GM21447 (cell line): ENCODE results near the gene UBE3C.
"Not testable (repeated sequence)": the region's sequence is repeated elsewhere in the genome, so short reads cannot be mapped to it uniquely, and the experiment has no call there.

ENCODE experiments used
- ATAC-seq: cut with Tn5 transposase; IDR thresholded peaks from one replicate; pipeline ENCODE4 v1.9.1; 2021; ENCODE audit not compliant: unreplicated experiment

UBE3C gene

DNA sequence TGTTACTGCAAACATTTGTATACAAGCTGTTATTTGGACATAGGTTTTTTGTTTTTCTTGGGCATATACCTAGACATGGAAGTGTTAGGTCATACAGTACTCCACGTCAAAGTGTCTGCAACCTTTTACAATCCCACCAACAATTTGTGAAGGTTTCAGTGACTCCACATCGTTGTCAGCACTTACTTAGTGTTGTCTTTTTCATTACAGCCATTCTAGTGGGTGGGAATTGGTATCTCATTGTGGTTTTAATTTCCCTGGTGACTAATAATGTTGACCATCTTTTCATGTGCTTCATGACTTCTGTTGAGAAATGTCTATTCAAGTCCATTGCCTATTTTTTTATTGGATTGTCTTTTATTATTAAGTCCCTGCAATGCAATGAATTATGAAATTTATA, 95.0 kb downstream of the UBE3C start:
- ATAC-seq: no peak

DNA sequence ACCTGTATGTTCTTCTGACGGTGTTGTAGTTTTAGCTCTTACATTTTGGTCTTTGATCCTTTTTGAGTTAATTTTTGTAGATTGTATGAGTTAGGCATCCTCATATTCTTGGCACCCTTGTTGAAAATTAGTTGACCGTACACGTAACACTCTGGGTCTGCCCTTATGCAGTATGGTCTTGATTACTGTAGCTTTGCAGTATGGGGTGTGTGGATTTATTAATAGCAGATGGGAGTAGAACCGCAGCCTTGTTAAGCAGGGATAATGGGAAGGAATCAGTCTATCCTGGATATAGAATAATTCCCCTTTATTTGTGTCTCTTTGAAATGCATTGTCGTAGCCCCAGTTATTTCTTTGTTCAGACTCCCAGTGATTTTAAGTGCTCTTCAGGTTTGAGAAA, 95.5 kb downstream of the UBE3C start:
- ATAC-seq: no peak

- ATAC-seq: no peak
Measured at GRCh38 chr7:157235357-157236333, 96.9 kb downstream of the UBE3C start.

- ATAC-seq: no peak
Measured at GRCh38 chr7:157238087-157238486, 99.4 kb downstream of the UBE3C start.

DNA sequence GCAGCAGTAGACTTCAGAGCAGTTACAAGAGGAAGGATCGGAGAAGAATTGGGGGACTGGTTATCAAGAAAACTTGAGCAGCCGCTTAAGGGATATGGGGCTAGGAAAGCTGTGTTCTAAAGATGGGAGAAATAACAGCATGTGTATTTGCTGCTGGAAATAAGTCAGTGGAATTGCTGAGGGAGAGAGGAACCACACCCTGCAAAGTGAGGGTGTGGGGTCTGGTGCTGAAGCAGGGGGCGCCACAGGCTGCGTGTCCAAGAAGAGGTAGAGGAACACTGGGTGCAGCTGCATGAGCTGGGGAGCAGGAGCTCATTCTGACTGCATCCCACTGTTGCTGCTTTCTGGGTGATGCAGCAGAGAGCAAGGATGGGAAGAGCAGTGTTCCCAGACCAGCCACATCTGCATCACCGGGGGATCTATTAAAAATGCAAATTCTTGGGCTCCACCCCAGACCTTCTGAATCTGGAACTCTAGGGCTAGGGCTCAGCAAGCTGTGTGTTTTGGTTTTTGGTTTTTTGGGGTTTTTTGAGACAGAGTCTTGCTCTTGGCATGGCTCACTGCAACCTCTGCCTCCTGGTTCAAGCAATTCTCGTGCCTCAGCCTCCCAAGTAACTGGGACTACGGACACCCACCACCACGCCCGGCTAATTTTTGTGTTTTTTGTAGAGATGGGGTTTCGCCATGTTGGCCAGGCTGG, 101.0 kb downstream of the UBE3C start:
- no peak for ATAC-seq

DNA sequence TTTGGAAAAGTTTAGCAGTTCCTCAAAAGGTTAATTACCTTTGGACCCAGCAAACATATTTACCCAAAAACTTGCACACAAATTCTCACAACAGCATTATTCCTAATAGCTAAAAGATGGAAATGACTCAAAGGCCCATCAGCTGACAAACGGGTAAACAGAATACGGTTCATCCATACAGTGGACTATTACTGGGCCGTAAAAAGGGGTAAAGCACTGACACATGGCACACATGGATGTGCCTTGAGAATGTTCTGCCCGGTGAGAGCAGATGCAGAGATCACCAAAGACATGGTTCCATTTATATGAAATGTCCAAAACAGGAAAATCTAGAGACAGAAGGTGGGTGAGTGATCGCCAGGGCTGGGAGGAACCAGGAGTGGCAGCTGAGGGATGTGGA, 102.9 kb downstream of the UBE3C start:
- ATAC-seq: no peak

DNA sequence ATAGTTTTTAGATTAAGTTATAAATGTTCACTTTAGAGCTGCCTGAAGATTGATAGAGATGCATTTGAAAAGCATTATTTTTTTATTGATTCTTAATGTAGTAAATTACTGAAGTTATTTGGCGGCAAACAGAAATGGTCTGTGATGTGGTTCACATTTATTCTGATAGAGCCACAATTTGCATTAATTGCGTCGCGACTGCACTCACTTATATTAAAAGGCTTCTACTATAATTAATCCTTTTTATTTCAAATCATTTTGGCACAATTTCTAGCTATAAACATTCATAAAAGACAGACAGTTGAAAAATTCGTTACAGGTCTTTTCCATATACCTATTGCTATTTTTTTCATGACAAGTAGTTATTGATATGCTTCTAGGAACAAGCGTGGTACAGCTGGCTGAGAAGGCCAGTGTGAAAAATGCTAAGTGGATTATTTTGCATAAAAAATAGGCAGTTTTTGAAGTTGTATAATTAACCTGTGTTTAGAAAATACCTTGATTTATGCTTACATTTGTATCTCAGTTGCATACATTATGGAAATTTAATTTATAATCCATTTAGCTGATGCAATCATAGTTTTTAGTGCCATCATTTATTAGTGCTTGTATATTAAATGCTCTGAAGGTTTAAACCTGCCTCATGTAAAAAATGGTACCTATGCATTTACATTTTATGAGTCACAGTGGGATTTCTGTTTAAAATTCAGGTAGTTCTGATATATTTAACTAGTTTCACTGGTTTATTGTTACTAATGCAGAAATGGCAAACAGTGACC, 106.0 kb downstream of the UBE3C start:
- no peak for ATAC-seq

DNA sequence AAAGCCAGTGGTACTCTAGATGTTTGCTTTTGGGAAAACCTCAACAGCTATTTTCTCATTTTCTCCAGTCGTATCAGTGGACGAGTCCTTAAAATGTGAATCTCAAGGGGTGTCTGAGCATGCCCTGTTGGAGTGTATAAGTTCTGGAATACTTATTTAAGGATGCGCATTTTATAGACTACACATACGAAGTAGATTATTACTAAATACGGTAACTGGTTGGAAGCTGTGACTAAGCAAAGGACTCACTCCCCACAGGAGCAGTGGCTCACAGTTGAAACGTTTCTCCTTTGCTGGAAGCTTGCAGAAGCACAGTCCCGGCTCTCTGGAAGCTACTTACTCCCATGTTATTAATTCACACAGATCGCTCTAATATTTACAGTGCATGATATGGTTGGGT, 107.3 kb downstream of the UBE3C start:
- no peak for ATAC-seq

- ATAC-seq: no peak
Measured at GRCh38 chr7:157248659-157249058, 109.9 kb downstream of the UBE3C start.

DNA sequence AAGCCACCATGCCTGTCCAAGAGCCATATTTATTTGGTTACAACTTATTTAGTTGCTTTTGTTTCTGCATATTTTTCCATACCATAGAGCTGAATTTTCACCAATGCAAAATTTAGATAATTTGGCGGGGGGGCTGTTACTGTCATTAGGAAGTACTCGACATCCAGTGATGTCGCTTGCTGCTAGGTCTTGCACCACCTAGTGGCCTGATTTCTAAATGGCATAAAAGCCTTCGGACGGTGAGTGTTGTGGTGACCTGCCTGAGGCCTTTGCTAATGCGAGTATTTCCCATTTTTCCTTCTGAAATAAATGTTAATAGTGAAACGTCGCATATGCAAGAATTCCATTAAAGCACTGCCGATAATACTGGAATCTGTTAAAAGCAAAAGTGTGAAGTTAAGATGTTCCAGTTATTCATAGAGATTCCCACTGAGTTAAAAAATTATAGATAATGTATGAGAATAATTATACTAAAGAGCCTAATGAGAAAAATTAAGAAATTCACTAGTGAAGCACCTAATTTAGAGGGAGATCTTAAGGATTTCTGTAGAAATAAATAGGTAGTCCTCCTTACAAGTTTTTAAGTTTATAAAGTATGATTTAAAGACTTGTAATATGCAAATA, 112.0 kb downstream of the UBE3C start:
- ATAC-seq: peak; percentile 81

DNA sequence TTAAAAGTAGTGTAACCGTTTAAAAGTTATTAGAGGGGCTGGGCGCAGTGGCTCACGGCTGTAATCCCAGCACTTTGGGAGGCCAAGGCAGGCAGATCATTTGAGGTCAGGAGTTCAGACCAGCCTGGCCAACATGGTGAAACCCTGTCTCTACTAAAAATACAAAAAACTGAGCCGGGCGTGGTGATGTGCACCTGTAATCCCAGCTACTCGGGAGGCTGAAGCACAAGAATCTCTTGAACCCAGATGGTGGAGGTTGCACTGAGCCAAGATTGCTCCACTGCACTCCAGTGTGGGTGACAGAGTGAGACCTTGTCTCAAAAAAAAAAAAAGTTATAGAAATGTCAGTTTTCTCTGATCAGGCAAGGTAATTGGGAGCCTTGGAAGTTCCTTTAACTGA, 113.1 kb downstream of the UBE3C start:
- ATAC-seq: not testable (repeated sequence)

- ATAC-seq: no peak
Measured at GRCh38 chr7:157253850-157254249, 115.1 kb downstream of the UBE3C start.

- ATAC-seq: not testable (repeated sequence)
Measured at GRCh38 chr7:157254781-157255180, 116.1 kb downstream of the UBE3C start.

- ATAC-seq: no peak
Measured at GRCh38 chr7:157255201-157255606, 116.5 kb downstream of the UBE3C start.

GRCh38 chr7:157263156-157263555, 124.4 kb downstream of the UBE3C start:
- ATAC-seq: no peak

- no peak for ATAC-seq
Measured at GRCh38 chr7:157265051-157265450, 126.3 kb downstream of the UBE3C start.

GRCh38 chr7:157266272-157266671, 127.5 kb downstream of the UBE3C start:
- no peak for ATAC-seq

- ATAC-seq: no peak
Measured at GRCh38 chr7:157267516-157267915, 128.8 kb downstream of the UBE3C start.

DNA sequence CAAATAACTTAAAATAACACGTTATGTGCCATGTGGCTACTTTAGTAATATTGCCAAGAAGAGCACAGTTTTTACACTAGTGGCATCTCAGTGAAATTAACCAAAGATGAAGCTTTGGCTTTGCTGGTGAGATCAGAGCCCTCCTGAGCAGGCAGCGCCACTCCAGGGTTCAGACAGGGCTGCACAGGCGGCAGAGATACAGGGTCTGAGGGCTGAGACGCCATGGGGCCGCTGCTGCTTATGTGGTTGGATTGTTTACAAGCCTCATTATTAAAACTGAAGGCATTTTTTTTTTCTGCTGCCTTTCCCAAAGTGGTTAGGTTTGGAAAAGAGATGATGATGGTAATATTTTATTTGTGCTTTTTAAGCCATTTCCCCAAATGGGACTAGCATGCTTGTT, 129.2 kb downstream of the UBE3C start:
- no peak for ATAC-seq

DNA sequence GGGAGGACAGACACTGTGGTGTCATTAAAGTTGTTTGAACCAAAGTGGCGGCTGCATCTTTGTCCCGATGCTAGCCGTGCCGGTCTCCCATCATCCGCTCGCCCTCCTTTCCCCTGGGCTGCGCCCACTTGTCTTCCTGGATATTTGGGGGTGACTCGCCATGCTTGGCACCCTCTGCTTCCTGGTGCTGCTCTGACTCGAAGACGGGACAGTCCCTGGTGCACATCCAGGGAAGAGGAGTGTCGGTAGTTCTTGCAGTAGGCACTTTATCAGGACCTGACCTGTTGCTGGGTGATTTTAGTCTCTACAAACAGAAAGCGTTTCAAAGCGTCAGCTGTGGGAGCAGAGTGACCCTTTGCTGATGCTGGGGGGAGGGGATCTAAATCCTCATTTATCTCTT, 129.8 kb downstream of the UBE3C start:
- ATAC-seq: no peak
